GM21529 (cell line): ENCODE results near the gene MYO10.
"Not testable (repeated sequence)": the region's sequence is repeated elsewhere in the genome, so short reads cannot be mapped to it uniquely, and the experiment has no call there.

Experiments used
- ATAC-seq: cut with Tn5 transposase; IDR thresholded peaks from one replicate; pipeline ENCODE4 v1.9.1; 2021; ENCODE audit not compliant: unreplicated experiment

MYO10 gene

GRCh38 chr5:16864631-16865131, 71.4 kb downstream of the MYO10 start:
- no peak for ATAC-seq

- ATAC-seq, result no peak
Measured at GRCh38 chr5:16863469-16863946, 72.6 kb downstream of the MYO10 start.

GRCh38 chr5:16862777-16863176, 73.3 kb downstream of the MYO10 start:
- no peak for ATAC-seq

GRCh38 chr5:16859346-16859745, 76.7 kb downstream of the MYO10 start:
- ATAC-seq, result no peak

GRCh38 chr5:16858151-16858550, 77.9 kb downstream of the MYO10 start:
- ATAC-seq, result no peak

GRCh38 chr5:16857635-16858034, 78.5 kb downstream of the MYO10 start:
- ATAC-seq, result no peak

- ATAC-seq, result no peak
Measured at GRCh38 chr5:16856531-16856930, 79.6 kb downstream of the MYO10 start.

- no peak for ATAC-seq
Measured at GRCh38 chr5:16855898-16856297, 80.2 kb downstream of the MYO10 start.

- ATAC-seq, result no peak
Measured at GRCh38 chr5:16855485-16855884, 80.6 kb downstream of the MYO10 start.

- ATAC-seq, result no peak
Measured at GRCh38 chr5:16854351-16854750, 81.7 kb downstream of the MYO10 start.

- no peak for ATAC-seq
Measured at GRCh38 chr5:16853518-16853917, 82.6 kb downstream of the MYO10 start.

- ATAC-seq, result no peak
Measured at GRCh38 chr5:16852251-16853005, 83.7 kb downstream of the MYO10 start.

- no peak for ATAC-seq
Measured at GRCh38 chr5:16849775-16850174, 86.3 kb downstream of the MYO10 start.

GRCh38 chr5:16849181-16849580, 86.9 kb downstream of the MYO10 start:
- no peak for ATAC-seq

GRCh38 chr5:16844952-16845351, 91.1 kb downstream of the MYO10 start:
- ATAC-seq, result no peak

GRCh38 chr5:16842896-16843295, 93.2 kb downstream of the MYO10 start:
- ATAC-seq, result no peak

- no peak for ATAC-seq
Measured at GRCh38 chr5:16841416-16841815, 94.7 kb downstream of the MYO10 start.

GRCh38 chr5:16837305-16837704, 98.8 kb downstream of the MYO10 start:
- ATAC-seq, result no peak

GRCh38 chr5:16834029-16834428, 102.1 kb downstream of the MYO10 start:
- no peak for ATAC-seq

GRCh38 chr5:16831326-16831725, 104.8 kb downstream of the MYO10 start:
- not testable (repeated sequence) for ATAC-seq

GRCh38 chr5:16827755-16828154, 108.3 kb downstream of the MYO10 start:
- no peak for ATAC-seq

GRCh38 chr5:16826379-16827125, 109.5 kb downstream of the MYO10 start:
- no peak for ATAC-seq
